Measurements from ENCODE around the gene CT45A8. TPM values are rescaled to one million over a fixed set of nuclear protein-coding genes. Genes with fewer than 3 reads are reported as not detected.
A peak's percentile ranks its signal among the peaks of the same experiment; 100 is the strongest.

Gene CT45A8
- total and polyA plus RNA-seq, 9 of the 15 experiments (the other 6 are each of a cell fraction or from before 2014, with no cell fraction given) = 6.5 to 27.7 (median 9.6) TPM; not detected in 4

- TF ChIP-seq POLR2G (IDR thresholded peaks at IDR 0.05; ENCODE audit: low read depth, low read length) (peak; percentile 86), ZBTB8A (IDR thresholded peaks at IDR 0.05; ENCODE audit: partially characterized antibody) (no peak), CEBPG (CRISPR knock-in tag; IDR thresholded peaks at IDR 0.05) (peak; percentile 90), CEBPG (tag; conservative IDR thresholded peaks at IDR 0.05 in 1 of 2, IDR thresholded peaks at IDR 0.05 in 1 of 2) (no peak), RB1 (IDR thresholded peaks at IDR 0.05; ENCODE audit: low read depth) (peak; percentile 75), ZNF511 (CRISPR knock-in tag; IDR thresholded peaks at IDR 0.05) (no peak), ZNF76 (CRISPR knock-in tag; IDR thresholded peaks at IDR 0.05; ENCODE audit: borderline replicate concordance) (no peak), ETV5 (CRISPR knock-in tag; IDR thresholded peaks at IDR 0.05; ENCODE audit: low read depth) (peak; percentile 94), ZNF780A (CRISPR knock-in tag; IDR thresholded peaks at IDR 0.05) (no peak), TBP (optimal IDR thresholded peaks at IDR 0.05; ENCODE audit: low read depth, low read length) (peak; percentile 74), ZNF696 (CRISPR knock-in tag; conservative IDR thresholded peaks at IDR 0.05) (no peak), BMI1 (IDR thresholded peaks at IDR 0.05; ENCODE audit: low read length) (no peak), POLR2A (conservative IDR thresholded peaks at IDR 0.05) (peak; percentile 87), RCOR1 (IDR thresholded peaks at IDR 0.05; ENCODE audit: borderline replicate concordance in 1 of 2, low read depth in 2 of 2, low read length in 2 of 2) (peak in 1 of 2 experiments; percentile 94; a peak in 2 of 4 replicates), ZBTB12 (CRISPR knock-in tag; IDR thresholded peaks at IDR 0.05) (no peak), TAF9B (IDR thresholded peaks at IDR 0.05; ENCODE audit: partially characterized antibody) (peak; percentile 73), DACH1 (IDR thresholded peaks at IDR 0.05; ENCODE audit: partially characterized antibody) (no peak), SIN3A (IDR thresholded peaks at IDR 0.05; ENCODE audit: borderline replicate concordance in 2 of 2, control insufficient read depth in 1 of 2, low read depth in 2 of 2, low read length in 2 of 2) (peak in 1 of 2 experiments; percentile 39; a peak in 1 of 4 replicates), ZFX (CRISPR knock-in tag; IDR thresholded peaks at IDR 0.05) (peak; percentile 29; the same call in 1 of the 2 replicates), NRF1 (conservative IDR thresholded peaks at IDR 0.05 in 1 of 2, IDR thresholded peaks at IDR 0.05 in 1 of 2) (peak; percentile 69 to 76)
These were observed 39.0 kb upstream of the CT45A8 start, which contains the start of the genes CT45A10 and SAGE1 (continued) for GRCh38 chrX:135893294-135893817.
